Spleen (tissue), 11 donors: ENCODE measurements around the gene GCSAM. TPM values are rescaled to one million over a fixed set of nuclear protein-coding genes. Genes with fewer than 3 reads are reported as not detected.

ENCODE experiments used
- DNase-seq: peaks from one replicate; pipeline ENCODE4 v3.0.0-alpha.2; 2020
- H3K27ac ChIP-seq, 8 donors: fragments of 200-600 bp; sonication (generic) in 7 of 8; 1 replicate in 4 of 8; 2 replicates in 4 of 8; pipeline versions ENCODE4 v1.5.0 to v1.8.0; 2016 to 2021; ENCODE audit warnings: inconsistent platforms in 4 of 8, mild to moderate bottlenecking in 4 of 8, moderate library complexity in 1 of 8
- H3K27me3 ChIP-seq, 7 donors: fragments of 200-600 bp; sonication (generic) in 6 of 7; replicated peaks in 1 of 7; 1 replicate in 4 of 7; 2 replicates in 3 of 7; pipeline versions ENCODE4 v1.5.0 to v1.8.0; 2016 to 2021; ENCODE audit warnings: inconsistent platforms in 3 of 7, mild to moderate bottlenecking in 1 of 7
- H3K36me3 ChIP-seq, 6 donors: fragments of 200-600 bp; sonication (generic) in 5 of 6; 1 replicate in 4 of 6; 2 replicates in 2 of 6; pipeline versions ENCODE4 v1.5.0 to v1.8.0; 2016 to 2021; ENCODE audit warnings: inconsistent platforms in 2 of 6
- H3K4me1 ChIP-seq, 6 donors: fragments of 200-600 bp; sonication (generic) in 5 of 6; 1 replicate in 3 of 6; 2 replicates in 3 of 6; pipeline versions ENCODE4 v1.5.0 to v1.8.0; 2016 to 2021; ENCODE audit warnings: inconsistent platforms in 3 of 6
- H3K4me3 ChIP-seq, 8 donors: fragments of 200-600 bp; sonication (generic) in 7 of 8; 1 replicate in 4 of 8; 2 replicates in 4 of 8; pipeline versions ENCODE4 v1.5.0 to v1.8.0; 2016 to 2021; ENCODE audit warnings: inconsistent platforms in 4 of 8, mild to moderate bottlenecking in 4 of 8, moderate library complexity in 2 of 8
- H3K9me3 ChIP-seq, 8 donors: fragments of 200-600 bp; sonication (generic) in 7 of 8; 1 replicate in 4 of 8; 2 replicates in 4 of 8; pipeline versions ENCODE4 v1.5.0 to v1.8.0; 2016 to 2021; ENCODE audit warnings: inconsistent platforms in 4 of 8
- POLR2A ChIP-seq, 3 donors: fragments of 450-650 bp; IDR thresholded peaks; one replicate each; pipeline ENCODE4 v1.5.1; 2017; ENCODE audit warnings: antibody characterized with exemption in 3 of 3, mild to moderate bottlenecking in 1 of 3
- POLR2AphosphoS5 ChIP-seq, 3 donors: sonication (generic); formaldehyde crosslinking; IDR thresholded peaks; one replicate each; pipeline ENCODE4 v1.5.1; 2017; ENCODE audit warnings: antibody characterized with exemption in 3 of 3
- WGBS, 5 donors: extraction: QIAGEN DNeasy Blood & Tissue Kit in 3 of 5; methylation state at CpG; one replicate each; pipeline versions ENCODE4 v1.1.5 to v1.1.7; 2013 to 2018; 5-methylcytosine and 5-hydroxymethylcytosine counted together
- intact Hi-C: fragments of 100-400 bp; cut with DNase I; formaldehyde crosslinking; loops from one replicate; pipeline ENCODE4 v1.15.0; 2023; ENCODE audit warnings: low total_unique reads
- polyA plus RNA-seq, 3 donors: library from polyadenylated mRNA; stranded (reverse); fragments of 200-250 nt; gene quantifications; one replicate each; pipeline ENCODE4 v1.2.1, GENCODE V29; 2013
- total RNA-seq, 7 donors: library from RNA; depleted of rRNA in 3 of 7; stranded (reverse); fragments of >200 nt in 3 of 7; fragmentation: NEBNext Ultra II Directional in 4 of 7; extraction: Animal tissue kit (Norgen Biotek cat#: 25700) in 4 of 7; gene quantifications; one replicate each; pipeline versions ENCODE4 v1.1.0 to v1.2.1, GENCODE V29; 2016 to 2021
- TF ChIP-seq, protein P1 (sequence below), 11 experiments: fragments of 200-600 bp in 7 of 11; fragments of 450-650 bp in 4 of 11; sonication (generic) in 4 of 11; IDR thresholded peaks in 8 of 11; conservative IDR thresholded peaks in 3 of 11; 1 replicate in 7 of 11; 2 replicates in 4 of 11; pipeline versions ENCODE4 v1.4.0 to v1.8.0; 2016 to 2021; ENCODE audit warnings: antibody characterized with exemption in 11 of 11, inconsistent platforms in 4 of 11, mild to moderate bottlenecking in 1 of 11
- donor health status: healthy with polysubstance abuse.
- donor health status: DM: no; HTN: no; CAD: no; lungs with moderate emphysema.
- donor health status: DM: no; HTN: no; CAD: no.
- donor health status: Bipolar disorder and iron deficiency.
- donor health status: healthy.
- donor health status: DM: no; HTN: no; CAD: no.
- donor health status: DM: yes; HTN: yes; CAD: no.

GCSAM gene
- total and polyA plus RNA-seq, 10 donors, result 2.7 to 20.9 (median 8.9) TPM

DNA sequence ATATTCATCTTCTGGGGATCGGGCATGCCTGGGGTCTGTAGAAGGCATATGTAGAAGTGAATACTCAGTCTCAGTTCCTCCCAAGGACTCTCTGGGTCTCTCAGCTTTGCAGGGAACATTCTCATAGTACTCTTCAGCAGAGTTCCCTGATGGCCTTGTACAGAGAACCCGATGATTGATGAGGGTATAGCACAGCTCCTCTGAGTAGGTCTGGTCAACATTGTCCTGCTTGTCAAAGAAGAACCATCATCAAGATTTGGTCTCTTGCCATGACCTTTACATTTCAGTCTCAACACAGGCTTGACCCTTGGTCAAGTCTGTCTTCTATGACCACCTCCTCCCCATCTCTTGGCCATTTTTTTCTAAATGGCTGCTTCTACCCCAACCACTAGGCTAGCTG lies 9.5 kb downstream of the GCSAM start:
- H3K27me3 ChIP-seq, result no peaks in the 10 kb centered on the region
- peaks cover 19 to 84% (median 50%) of the 10 kb centered on the region in 6 donors for H3K4me1 ChIP-seq
- TF ChIP-seq, protein P1, sequence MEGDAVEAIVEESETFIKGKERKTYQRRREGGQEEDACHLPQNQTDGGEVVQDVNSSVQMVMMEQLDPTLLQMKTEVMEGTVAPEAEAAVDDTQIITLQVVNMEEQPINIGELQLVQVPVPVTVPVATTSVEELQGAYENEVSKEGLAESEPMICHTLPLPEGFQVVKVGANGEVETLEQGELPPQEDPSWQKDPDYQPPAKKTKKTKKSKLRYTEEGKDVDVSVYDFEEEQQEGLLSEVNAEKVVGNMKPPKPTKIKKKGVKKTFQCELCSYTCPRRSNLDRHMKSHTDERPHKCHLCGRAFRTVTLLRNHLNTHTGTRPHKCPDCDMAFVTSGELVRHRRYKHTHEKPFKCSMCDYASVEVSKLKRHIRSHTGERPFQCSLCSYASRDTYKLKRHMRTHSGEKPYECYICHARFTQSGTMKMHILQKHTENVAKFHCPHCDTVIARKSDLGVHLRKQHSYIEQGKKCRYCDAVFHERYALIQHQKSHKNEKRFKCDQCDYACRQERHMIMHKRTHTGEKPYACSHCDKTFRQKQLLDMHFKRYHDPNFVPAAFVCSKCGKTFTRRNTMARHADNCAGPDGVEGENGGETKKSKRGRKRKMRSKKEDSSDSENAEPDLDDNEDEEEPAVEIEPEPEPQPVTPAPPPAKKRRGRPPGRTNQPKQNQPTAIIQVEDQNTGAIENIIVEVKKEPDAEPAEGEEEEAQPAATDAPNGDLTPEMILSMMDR (IDR thresholded peaks at IDR 0.05 in 8 of 11, conservative IDR thresholded peaks at IDR 0.05 in 3 of 11), result no peak
- 74 to 86% (median 82%) methylated on average over 2 of the region's 2 CpGs for WGBS, 5 donors
- intact Hi-C loops, result no loop called here
- H3K4me3 ChIP-seq, result no peak overlapping the region
- DNase-seq, result no peak
- H3K36me3 ChIP-seq, result peaks cover 0 to 31% (median 0%) of the 10 kb centered on the region in 6 donors
- no peak overlapping the region for H3K27ac ChIP-seq
- no peaks in the 10 kb centered on the region for H3K9me3 ChIP-seq

DNA sequence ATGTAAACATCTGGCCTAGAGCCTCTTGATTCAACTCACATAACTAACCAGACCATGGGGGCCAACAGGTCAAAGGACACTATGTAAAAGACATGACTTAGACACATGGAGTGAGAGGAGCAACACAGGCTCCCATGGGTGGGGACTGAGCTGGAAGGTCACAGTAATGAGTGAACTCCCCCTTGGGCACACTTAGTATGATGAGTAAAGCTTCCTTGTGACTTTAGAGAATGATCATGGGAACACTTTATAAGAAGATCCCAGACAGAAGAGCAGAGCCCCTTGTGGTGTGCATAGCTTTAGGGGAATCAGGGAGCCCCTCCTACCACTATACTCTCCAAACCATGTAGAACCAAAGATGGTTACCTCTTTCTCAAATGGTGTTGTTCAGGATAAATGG lies 10.2 kb downstream of the GCSAM start:
- no peaks in the 10 kb centered on the region for H3K9me3 ChIP-seq
- no peak overlapping the region for H3K4me3 ChIP-seq
- H3K4me1 ChIP-seq, result peaks cover 17 to 84% (median 50%) of the 10 kb centered on the region in 6 donors
- no peak for TF ChIP-seq POLR2A (IDR thresholded peaks at IDR 0.05)
- TF ChIP-seq, protein P1 (IDR thresholded peaks at IDR 0.05 in 8 of 11, conservative IDR thresholded peaks at IDR 0.05 in 3 of 11), result no peak
- no peak for TF ChIP-seq POLR2AphosphoS5 (IDR thresholded peaks at IDR 0.05)
- no peak for DNase-seq
- H3K36me3 ChIP-seq, result peaks cover 0 to 31% (median 0%) of the 10 kb centered on the region in 6 donors
- H3K27ac ChIP-seq, result no peak overlapping the region
- H3K27me3 ChIP-seq, result no peaks in the 10 kb centered on the region
- intact Hi-C loops, result no loop called here

DNA sequence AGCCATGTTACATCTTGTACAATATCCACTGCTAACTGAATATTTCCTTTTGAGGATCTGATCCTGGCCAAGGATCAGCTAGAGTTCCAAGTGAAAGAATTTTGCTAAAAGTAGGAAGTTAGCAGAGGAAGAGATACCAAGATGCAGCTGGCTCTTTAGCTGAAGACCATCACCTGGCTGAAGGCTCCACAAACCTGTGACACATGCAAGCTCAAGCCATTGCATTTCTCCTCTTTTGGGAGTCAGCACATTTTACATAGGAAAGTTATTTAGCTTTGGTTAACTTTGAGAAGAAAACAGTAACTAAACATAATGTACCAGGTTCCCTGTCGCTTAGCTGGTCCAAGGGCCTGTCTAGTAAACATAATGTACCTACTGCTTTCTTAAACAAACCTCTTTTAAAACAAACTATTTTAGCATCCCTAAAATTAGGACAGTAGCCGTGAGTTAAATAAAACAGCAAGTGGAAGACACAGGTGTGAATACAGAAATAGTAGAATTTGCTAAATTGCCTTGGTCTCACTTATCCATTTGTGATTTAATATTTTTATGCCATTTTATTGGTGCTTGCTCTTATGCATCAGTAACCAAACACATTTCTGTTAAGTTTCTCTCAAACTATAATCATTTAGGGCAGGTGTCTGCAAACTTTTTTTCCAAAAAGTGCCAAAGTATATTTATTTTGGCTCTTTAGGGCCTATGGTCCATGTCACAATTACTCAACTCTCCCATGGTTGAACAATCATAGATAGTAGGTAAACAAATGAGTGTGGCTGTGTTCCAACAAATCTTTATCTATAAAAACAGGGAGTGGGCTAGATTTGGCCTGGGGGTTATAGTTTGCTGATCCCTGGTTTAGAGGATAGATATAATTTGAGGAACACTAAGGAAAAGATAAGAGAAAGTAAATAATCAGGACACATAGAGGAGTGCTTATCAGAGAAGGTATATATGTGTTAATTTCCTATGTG lies 11.2 kb downstream of the GCSAM start:
- H3K9me3 ChIP-seq, result no peaks in the 10 kb centered on the region
- DNase-seq, result no peak
- 71 to 88% (median 81%) methylated on average over 2 of the region's 2 CpGs for WGBS, 5 donors
- H3K4me1 ChIP-seq, result peaks cover 15 to 84% (median 50%) of the 10 kb centered on the region in 6 donors
- intact Hi-C loops, result no loop called here
- H3K4me3 ChIP-seq, result no peak overlapping the region
- no peaks in the 10 kb centered on the region for H3K27me3 ChIP-seq
- H3K36me3 ChIP-seq, result peaks cover 0 to 31% (median 0%) of the 10 kb centered on the region in 6 donors
- TF ChIP-seq, protein P1 (IDR thresholded peaks at IDR 0.05 in 8 of 11, conservative IDR thresholded peaks at IDR 0.05 in 3 of 11), result no peak
- TF ChIP-seq POLR2A (IDR thresholded peaks at IDR 0.05) (no peak), POLR2AphosphoS5 (IDR thresholded peaks at IDR 0.05) (no peak)
- H3K27ac ChIP-seq, result peak overlapping the region in 1 of 8 donors; percentile 68
